HepG2 (cell line): ENCODE measurements around the gene CD163L1.
"Not testable (repeated sequence)": the region's sequence is repeated elsewhere in the genome, so short reads cannot be mapped to it uniquely, and the experiment has no call there.

Experiments used
- CHD2 ChIP-seq: IDR thresholded peaks from 2 replicates; pipeline ENCODE4 v1.6.1; 2011; ENCODE audit warnings: low read depth, low read length, improper control_type of control experiment
- CTCF ChIP-seq: sonication (generic); formaldehyde crosslinking; IDR thresholded peaks from 2 replicates; pipeline ENCODE4 v1.5.0; 2020; ENCODE audit warnings: mild to moderate bottlenecking, missing genetic modification reagents, moderate library complexity
- ETV5 ChIP-seq: IDR thresholded peaks from 2 replicates; pipeline ENCODE4 v1.6.1; 2018; ENCODE audit warnings: missing biosample characterization, missing genetic modification reagents, inconsistent platforms, borderline replicate concordance
- FOXP4 ChIP-seq: sonication (generic); formaldehyde crosslinking; IDR thresholded peaks from 2 replicates; pipeline ENCODE4 v1.4.0; 2020; ENCODE audit warnings: missing genetic modification reagents
- JDP2 ChIP-seq: sonication (generic); formaldehyde crosslinking; IDR thresholded peaks from 2 replicates; pipeline ENCODE4 v1.8.1; 2022; ENCODE audit warnings: missing genetic modification reagents, borderline replicate concordance
- MAFG ChIP-seq: sonication (generic); formaldehyde crosslinking; IDR thresholded peaks from 2 replicates; pipeline ENCODE4 v1.5.1; 2020; ENCODE audit warnings: mild to moderate bottlenecking, missing genetic modification reagents
- MTF1 ChIP-seq: sonication (generic); formaldehyde crosslinking; IDR thresholded peaks from 2 replicates; pipeline ENCODE4 v1.5.0; 2020; ENCODE audit warnings: missing genetic modification reagents
- NR3C1 ChIP-seq: sonication (generic); formaldehyde crosslinking; IDR thresholded peaks from 2 replicates; pipeline ENCODE4 v1.4.0; 2020; ENCODE audit warnings: missing genetic modification reagents
- POLR2A ChIP-seq, 2 experiments: IDR thresholded peaks; 2 replicates each; pipeline ENCODE4 v1.6.1; 2011; ENCODE audit warnings: low read depth in 2 of 2, low read length in 2 of 2, mild to moderate bottlenecking in 1 of 2, moderate library complexity in 1 of 2; ENCODE audit not compliant: insufficient read depth in 1 of 2
- TARDBP ChIP-seq: sonication (generic); formaldehyde crosslinking; IDR thresholded peaks from 2 replicates; pipeline ENCODE4 v1.8.0; 2022; ENCODE audit warnings: mild to moderate bottlenecking, missing genetic modification reagents
- YY1 ChIP-seq: IDR thresholded peaks from 2 replicates; pipeline ENCODE4 v1.6.1; 2011; ENCODE audit warnings: low read length, low read depth, moderate library complexity, mild to moderate bottlenecking; ENCODE audit not compliant: insufficient read depth, insufficient replicate concordance
- ZNF318 ChIP-seq: sonication (generic); formaldehyde crosslinking; IDR thresholded peaks from 2 replicates; pipeline ENCODE4 v1.4.0; 2020; ENCODE audit warnings: mild to moderate bottlenecking, missing genetic modification reagents
- ZNF589 ChIP-seq: sonication (generic); formaldehyde crosslinking; conservative IDR thresholded peaks from 2 replicates; pipeline ENCODE4 v1.8.0; 2022; ENCODE audit warnings: mild to moderate bottlenecking, moderate library complexity, missing genetic modification reagents

GRCh38 chr12:7438291-7438995, 5.5 kb downstream of the CD163L1 start:
- not testable (repeated sequence) for TF ChIP-seq JDP2 (CRISPR knock-in tag); ZNF318 (CRISPR knock-in tag); MTF1 (CRISPR knock-in tag); YY1; ZNF589 (CRISPR knock-in tag); ETV5 (CRISPR knock-in tag); POLR2A (IDR thresholded peaks at IDR 0.05; ENCODE audit: insufficient read depth in 1 of 2, low read depth in 2 of 2, low read length in 2 of 2); CHD2; NR3C1 (CRISPR knock-in tag); FOXP4; MAFG; CTCF (CRISPR knock-in tag); TARDBP
